ENCODE results near the gene MRPL48. TPM values are rescaled to one million over a fixed set of nuclear protein-coding genes. Genes with fewer than 3 reads are reported as not detected.

MRPL48 gene
- total RNA-seq, 1 experiment from 2014 or later: 36.8 TPM

DNA sequence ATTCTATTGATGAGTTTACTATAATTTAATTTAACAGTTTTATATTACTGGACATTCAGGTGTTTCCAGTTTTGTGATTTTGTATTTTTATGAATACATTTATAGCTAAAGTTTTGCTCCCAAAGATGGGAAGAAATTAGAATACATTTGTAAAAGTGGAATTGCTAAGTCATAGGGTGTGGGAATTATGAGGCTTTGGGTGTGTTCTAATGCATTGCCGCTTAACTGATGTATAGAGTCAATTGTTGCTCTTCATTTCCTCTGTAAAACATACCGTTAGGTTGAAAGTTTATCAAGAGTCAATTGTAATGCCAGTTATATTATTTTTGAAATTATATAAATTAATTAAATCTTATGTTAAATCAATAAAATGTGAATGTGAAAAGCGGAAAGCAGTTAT lies 105.4 kb downstream of the MRPL48 start:
- ChIA-PET POLR2A (interaction anchor here (0.6 kb wide), 1 partner anchor 1898 kb away, joined by 3 read pairs; no protein-coding TSS in a partner anchor), CTCF (interaction anchor here (1.0 kb wide), 1 partner anchor 14 kb away, joined by 5 read pairs; no protein-coding TSS in a partner anchor)
- no peaks in the 10 kb centered on the region for H3K27me3 Mint-ChIP-seq (ENCODE audit: insufficient read depth, unreplicated experiment)
- H3K9me3 Mint-ChIP-seq (ENCODE audit: unreplicated experiment): no peaks in the 10 kb centered on the region
- no peak for DNase-seq (ENCODE audit: unreplicated experiment)
- intact Hi-C loops (cut with micrococcal nuclease): no loop called here
- H3K36me3 Mint-ChIP-seq (ENCODE audit: insufficient read depth, unreplicated experiment): peaks cover 29% of the 10 kb centered on the region
- BruUV-seq (replicated peaks): no TSS peak
- peaks cover 12% of the 10 kb centered on the region for H3K4me1 Mint-ChIP-seq (ENCODE audit: insufficient read depth, unreplicated experiment)
- H3K27ac Mint-ChIP-seq (ENCODE audit: low read depth, unreplicated experiment): no peak overlapping the region
- TF ChIP-seq, protein P1, sequence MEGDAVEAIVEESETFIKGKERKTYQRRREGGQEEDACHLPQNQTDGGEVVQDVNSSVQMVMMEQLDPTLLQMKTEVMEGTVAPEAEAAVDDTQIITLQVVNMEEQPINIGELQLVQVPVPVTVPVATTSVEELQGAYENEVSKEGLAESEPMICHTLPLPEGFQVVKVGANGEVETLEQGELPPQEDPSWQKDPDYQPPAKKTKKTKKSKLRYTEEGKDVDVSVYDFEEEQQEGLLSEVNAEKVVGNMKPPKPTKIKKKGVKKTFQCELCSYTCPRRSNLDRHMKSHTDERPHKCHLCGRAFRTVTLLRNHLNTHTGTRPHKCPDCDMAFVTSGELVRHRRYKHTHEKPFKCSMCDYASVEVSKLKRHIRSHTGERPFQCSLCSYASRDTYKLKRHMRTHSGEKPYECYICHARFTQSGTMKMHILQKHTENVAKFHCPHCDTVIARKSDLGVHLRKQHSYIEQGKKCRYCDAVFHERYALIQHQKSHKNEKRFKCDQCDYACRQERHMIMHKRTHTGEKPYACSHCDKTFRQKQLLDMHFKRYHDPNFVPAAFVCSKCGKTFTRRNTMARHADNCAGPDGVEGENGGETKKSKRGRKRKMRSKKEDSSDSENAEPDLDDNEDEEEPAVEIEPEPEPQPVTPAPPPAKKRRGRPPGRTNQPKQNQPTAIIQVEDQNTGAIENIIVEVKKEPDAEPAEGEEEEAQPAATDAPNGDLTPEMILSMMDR (IDR thresholded peaks at IDR 0.05; ENCODE audit: unreplicated experiment): no peak
- H3K4me3 Mint-ChIP-seq (ENCODE audit: unreplicated experiment): no peak overlapping the region

DNA sequence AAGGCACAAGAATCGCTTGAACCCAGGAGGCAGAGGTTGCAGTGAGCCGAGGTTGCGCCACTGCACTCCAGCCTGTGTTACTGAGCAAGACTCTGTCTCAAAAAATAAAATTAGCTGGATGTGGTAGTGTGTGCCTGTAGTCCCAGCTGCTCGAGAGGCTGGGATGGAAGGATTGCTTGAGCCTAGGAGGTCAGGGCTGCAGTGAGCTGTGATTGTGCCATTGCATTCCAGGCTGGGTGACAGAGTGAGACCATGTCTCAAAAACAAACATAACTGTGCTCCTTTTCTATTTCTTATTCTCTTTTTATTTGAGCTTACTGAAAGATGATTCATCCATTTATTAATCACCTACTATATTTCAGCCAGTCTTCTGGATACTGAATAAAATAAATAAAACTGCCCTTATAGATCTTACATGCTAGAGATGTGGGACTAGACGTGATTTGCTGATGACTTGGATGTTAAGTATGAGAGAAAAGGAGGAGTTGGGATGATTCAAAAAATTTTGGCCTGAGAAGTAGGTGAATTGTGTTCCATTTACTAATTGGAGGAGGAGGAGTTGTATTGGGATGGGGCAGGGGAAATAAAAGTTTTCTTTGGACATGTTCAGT lies 107.2 kb downstream of the MRPL48 start:
- H3K27ac Mint-ChIP-seq (ENCODE audit: low read depth, unreplicated experiment): peak overlapping the region; percentile 6
- H3K9me3 Mint-ChIP-seq (ENCODE audit: unreplicated experiment): no peaks in the 10 kb centered on the region
- TF ChIP-seq, protein P1 (IDR thresholded peaks at IDR 0.05; ENCODE audit: unreplicated experiment): no peak
- intact Hi-C loops (cut with micrococcal nuclease): no loop called here
- CTCF ChIA-PET: interaction anchor here (0.6 kb wide), 2 partner anchors 174 to 304 kb away, joined by 3 read pairs; no protein-coding TSS in a partner anchor
- H3K4me3 Mint-ChIP-seq (ENCODE audit: unreplicated experiment): no peak overlapping the region
- POLR2A ChIA-PET: interaction anchor here (0.6 kb wide), 1 partner anchor 554 kb away, joined by 3 read pairs; no protein-coding TSS in a partner anchor
- no peaks in the 10 kb centered on the region for H3K27me3 Mint-ChIP-seq (ENCODE audit: insufficient read depth, unreplicated experiment)
- H3K4me1 Mint-ChIP-seq (ENCODE audit: insufficient read depth, unreplicated experiment): peaks cover 6% of the 10 kb centered on the region
- no TSS peak for BruUV-seq (replicated peaks)
- no peak for DNase-seq (ENCODE audit: unreplicated experiment)
- H3K36me3 Mint-ChIP-seq (ENCODE audit: insufficient read depth, unreplicated experiment): peaks cover 37% of the 10 kb centered on the region

DNA sequence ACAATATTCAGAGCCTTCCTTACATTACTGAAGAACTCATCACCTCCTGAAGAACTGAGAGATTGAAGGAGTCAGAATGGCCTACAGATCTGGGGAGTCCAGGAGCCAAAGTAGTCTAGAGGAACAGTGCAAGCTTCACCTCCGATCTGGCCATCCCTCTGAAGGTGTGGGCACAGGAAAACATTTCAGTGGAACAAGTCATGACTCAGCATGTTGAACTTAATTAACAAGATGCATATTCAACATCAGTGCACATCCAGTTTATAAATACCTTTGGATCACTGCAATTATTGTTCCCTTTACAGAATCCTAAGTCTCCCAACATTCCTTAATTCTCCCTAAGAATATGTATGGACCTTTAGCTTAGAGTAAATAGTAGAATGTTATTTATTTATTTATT lies 114.6 kb downstream of the MRPL48 start:
- Mint-ChIP-seq H3K36me3 (ENCODE audit: insufficient read depth, unreplicated experiment) (peaks cover 62% of the 10 kb centered on the region), H3K9me3 (ENCODE audit: unreplicated experiment) (no peaks in the 10 kb centered on the region), H3K27ac (ENCODE audit: low read depth, unreplicated experiment) (no peak overlapping the region), H3K4me3 (ENCODE audit: unreplicated experiment) (no peak overlapping the region), H3K27me3 (ENCODE audit: insufficient read depth, unreplicated experiment) (no peaks in the 10 kb centered on the region), H3K4me1 (ENCODE audit: insufficient read depth, unreplicated experiment) (no peaks in the 10 kb centered on the region)
- TF ChIP-seq, protein P1 (IDR thresholded peaks at IDR 0.05; ENCODE audit: unreplicated experiment): no peak
- intact Hi-C loops (cut with micrococcal nuclease): no loop called here
- ChIA-PET CTCF (no interaction called here), POLR2A (interaction anchor here (0.6 kb wide), 1 partner anchor 1350 kb away, joined by 4 read pairs; no protein-coding TSS in a partner anchor)
- no peak for DNase-seq (ENCODE audit: unreplicated experiment)
- no TSS peak for BruUV-seq (replicated peaks)

DNA sequence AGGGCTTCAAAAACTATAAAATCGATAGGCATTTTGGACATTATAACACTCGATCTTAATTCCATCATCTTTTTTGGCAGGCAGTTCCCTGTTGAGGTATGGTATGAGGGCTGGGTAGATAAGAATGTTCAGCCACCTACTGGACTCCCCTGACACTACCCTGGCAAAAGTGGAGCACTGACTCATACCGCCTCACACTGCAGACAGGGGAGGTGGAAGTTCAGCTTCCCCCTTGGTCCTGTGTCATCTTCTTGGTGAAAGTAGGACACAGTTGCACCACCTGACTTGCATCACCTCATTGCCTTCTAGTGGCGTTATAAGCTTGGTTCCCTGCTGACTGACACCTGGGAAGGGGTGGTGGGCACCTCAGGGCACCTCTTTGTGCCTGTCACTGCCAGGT lies 119.5 kb downstream of the MRPL48 start:
- POLR2A ChIA-PET: interaction anchor here (0.6 to 1.3 kb wide), 3 partner anchors 28 to 57 kb away, joined by 3 read pairs; no protein-coding TSS in a partner anchor
- no TSS peak for BruUV-seq (replicated peaks)
- intact Hi-C loops (cut with micrococcal nuclease): loop anchor here (2.0 kb wide), 1 partner anchor 146 kb away; the partner anchor contains the start of gene RAB6A

More for the DNA sequence above, 119.5 kb downstream of the MRPL48 start:
- Mint-ChIP-seq H3K9me3 (ENCODE audit: unreplicated experiment) (no peaks in the 10 kb centered on the region), H3K36me3 (ENCODE audit: insufficient read depth, unreplicated experiment) (peaks cover 54% of the 10 kb centered on the region), H3K4me3 (ENCODE audit: unreplicated experiment) (no peak overlapping the region), H3K27ac (ENCODE audit: low read depth, unreplicated experiment) (no peak overlapping the region), H3K27me3 (ENCODE audit: insufficient read depth, unreplicated experiment) (no peaks in the 10 kb centered on the region), H3K4me1 (ENCODE audit: insufficient read depth, unreplicated experiment) (no peaks in the 10 kb centered on the region)
- DNase-seq (ENCODE audit: unreplicated experiment): peak; percentile 61
- CTCF ChIA-PET: interaction anchor here (0.8 to 1.2 kb wide), 4 partner anchors 12 to 35 kb away, joined by 3 to 5 read pairs (median 3); no protein-coding TSS in a partner anchor
- TF ChIP-seq, protein P1 (IDR thresholded peaks at IDR 0.05; ENCODE audit: unreplicated experiment): no peak
